ENCODE results near the gene PCDHGA5.
"Not testable (repeated sequence)": the region's sequence is repeated elsewhere in the genome, so short reads cannot be mapped to it uniquely, and the experiment has no call there.

The PCDHGA5 gene

DNA sequence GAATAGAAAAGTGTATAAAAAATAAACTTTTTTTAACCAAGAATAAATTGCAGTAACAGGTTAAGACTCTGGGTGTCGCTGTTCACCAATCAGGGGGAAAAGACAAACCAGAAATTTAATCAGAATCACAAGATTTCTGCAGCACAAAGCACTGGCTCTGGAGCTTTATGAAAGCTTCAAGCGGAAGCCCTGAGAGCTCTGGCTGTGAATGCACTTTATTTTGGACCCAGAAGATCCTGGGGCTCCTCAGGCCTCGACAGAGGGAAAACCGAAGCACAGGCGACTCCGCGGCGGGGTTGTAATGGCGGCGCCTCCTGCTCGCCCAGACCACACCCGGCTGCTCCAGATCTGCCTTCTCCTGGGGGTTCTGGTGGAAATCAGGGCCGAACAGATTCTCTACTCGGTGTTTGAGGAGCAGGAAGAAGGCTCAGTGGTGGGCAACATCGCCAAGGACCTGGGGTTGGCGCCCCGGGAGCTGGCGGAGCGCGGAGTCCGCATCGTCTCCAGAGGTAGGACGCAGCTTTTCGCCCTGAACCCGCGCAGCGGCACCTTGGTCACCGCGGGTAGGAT lies 9.0 kb upstream of the PCDHGA5 start, which contains the start of gene PCDHGA4:
PCDHGA4 (plus strand) TSS at position 122 of the 570 bp plus-strand sequence; CDS start at position 209, 87 bp downstream.
- DNase-seq = no peak

GRCh38 chr5:141355641-141356040 lies 8.3 kb upstream of the PCDHGA5 start:
- no peak for DNase-seq

GRCh38 chr5:141356133-141356532 lies 7.8 kb upstream of the PCDHGA5 start:
- DNase-seq = no peak

DNA sequence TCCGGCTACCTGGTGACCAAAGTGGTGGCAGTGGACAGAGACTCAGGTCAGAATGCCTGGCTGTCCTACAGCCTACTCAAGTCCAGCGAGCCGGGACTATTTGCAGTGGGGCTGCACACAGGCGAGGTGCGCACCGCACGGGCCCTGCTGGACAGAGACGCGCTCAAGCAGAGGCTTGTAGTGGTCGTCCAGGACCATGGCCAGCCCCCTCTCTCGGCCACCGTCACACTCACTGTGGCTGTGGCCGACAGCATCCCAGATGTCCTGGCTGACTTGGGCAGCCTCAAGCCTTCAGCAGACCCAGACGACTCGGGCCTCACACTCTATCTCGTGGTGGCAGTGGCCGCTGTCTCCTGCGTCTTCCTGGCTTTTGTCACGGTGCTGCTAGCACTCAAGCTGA lies 7.0 kb upstream of the PCDHGA5 start:
- DNase-seq = no peak

DNA sequence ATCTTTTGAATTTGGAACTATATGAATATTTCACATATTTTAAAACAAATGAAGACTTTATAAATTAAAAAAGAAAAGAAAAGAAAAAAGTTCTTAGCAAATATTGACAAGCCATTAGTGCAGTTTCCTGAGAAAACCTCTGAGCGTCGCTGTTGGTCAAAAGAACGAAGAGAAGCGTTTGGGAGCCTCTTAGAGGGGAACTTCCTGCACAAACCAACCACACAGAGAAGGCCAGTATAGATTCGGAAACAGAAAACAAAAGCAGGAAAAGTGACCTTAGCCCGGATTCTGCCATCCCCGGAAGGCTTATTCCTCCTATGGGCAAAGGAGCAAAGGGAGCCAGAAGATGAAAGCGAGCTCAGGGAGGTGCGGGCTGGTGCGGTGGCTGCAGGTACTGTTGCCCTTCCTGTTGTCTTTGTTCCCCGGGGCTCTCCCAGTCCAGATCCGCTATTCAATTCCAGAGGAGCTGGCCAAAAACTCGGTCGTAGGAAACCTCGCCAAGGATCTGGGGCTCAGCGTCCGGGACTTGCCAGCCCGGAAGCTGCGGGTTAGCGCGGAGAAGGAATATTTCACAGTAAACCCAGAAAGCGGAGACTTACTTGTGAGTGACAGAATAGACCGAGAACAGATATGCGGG lies 4.1 kb upstream of the PCDHGA5 start, which contains the start of gene PCDHGB2:
PCDHGB2 (plus strand) TSS at position 205 of the 637 bp plus-strand sequence; CDS start at position 347, 142 bp downstream.
- peak; percentile 2 to 49 for DNase-seq

GRCh38 chr5:141360685-141361084 lies 3.3 kb upstream of the PCDHGA5 start:
- no peak for DNase-seq

GRCh38 chr5:141362719-141363118 lies 1.2 kb upstream of the PCDHGA5 start:
- DNase-seq = no peak

DNA sequence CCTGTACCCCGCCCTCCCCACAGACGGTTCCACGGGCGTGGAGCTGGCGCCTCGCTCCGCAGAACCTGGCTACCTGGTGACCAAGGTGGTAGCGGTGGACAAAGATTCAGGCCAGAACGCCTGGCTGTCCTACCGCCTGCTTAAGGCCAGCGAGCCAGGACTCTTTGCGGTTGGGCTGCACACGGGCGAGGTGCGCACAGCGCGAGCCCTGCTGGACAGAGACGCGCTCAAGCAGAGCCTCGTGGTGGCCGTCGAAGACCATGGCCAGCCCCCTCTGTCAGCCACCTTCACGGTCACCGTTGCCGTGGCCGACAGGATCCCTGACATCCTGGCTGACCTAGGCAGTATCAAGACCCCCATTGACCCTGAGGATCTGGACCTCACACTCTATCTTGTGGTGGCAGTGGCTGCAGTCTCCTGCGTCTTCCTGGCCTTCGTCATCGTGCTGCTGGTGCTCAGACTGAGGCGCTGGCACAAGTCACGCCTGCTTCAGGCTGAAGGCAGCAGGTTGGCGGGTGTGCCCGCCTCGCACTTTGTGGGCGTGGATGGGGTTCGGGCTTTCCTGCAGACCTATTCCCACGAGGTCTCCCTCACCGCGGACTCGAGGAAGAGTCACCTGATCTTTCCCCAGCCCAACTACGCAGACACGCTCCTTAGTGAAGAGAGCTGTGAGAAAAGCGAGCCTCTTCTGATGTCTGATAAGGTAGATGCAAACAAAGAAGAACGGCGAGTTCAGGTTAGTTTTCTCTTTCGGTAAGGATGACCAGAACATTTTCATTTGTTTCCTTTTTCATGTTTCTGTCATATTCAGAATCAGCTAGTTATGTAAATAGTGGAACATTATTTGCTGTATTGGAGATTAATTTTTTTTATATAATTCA lies 2.3 kb downstream of the PCDHGA5 start:
- DNase-seq = no peak

DNA sequence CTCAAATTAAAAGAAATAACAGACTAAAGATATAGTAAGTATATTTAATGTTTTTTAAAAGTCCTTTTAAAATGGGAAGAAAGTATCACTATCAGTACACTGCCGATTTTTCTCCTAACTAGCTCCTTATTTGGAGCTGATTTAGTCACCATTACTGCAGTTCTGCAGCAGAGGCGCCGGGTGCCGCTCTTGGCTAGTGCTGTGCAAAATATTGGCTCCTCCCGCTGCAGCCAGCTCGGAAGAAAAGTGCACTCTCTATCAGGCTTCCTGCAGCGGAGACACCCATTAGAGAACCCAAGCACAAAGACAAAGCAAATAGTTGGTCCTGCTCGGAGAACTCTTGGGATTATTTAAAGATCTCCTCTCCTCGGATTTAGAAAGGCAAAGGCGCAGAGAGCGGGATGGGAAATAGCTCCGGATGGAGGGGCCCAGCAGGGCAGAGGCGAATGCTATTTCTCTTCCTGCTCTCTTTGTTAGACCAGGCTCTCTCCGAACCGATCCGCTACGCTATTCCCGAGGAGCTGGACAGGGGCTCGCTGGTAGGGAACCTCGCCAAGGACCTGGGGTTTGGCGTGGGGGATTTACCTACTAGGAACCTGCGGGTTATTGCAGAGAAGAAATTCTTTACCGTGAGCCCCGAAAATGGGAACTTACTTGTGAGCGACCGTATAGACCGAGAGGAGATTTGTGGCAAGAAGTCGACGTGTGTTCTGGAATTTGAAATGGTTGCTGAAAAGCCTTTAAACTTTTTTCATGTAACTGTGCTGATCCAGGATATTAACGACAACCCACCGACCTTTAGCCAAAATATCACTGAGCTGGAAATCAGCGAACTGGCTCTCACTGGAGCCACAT lies 6.3 kb downstream of the PCDHGA5 start, which contains the start of gene PCDHGB3:
PCDHGB3 (plus strand) TSS at position 249 of the 855 bp plus-strand sequence; CDS start at position 402, 153 bp downstream.
- no peak for DNase-seq

DNA sequence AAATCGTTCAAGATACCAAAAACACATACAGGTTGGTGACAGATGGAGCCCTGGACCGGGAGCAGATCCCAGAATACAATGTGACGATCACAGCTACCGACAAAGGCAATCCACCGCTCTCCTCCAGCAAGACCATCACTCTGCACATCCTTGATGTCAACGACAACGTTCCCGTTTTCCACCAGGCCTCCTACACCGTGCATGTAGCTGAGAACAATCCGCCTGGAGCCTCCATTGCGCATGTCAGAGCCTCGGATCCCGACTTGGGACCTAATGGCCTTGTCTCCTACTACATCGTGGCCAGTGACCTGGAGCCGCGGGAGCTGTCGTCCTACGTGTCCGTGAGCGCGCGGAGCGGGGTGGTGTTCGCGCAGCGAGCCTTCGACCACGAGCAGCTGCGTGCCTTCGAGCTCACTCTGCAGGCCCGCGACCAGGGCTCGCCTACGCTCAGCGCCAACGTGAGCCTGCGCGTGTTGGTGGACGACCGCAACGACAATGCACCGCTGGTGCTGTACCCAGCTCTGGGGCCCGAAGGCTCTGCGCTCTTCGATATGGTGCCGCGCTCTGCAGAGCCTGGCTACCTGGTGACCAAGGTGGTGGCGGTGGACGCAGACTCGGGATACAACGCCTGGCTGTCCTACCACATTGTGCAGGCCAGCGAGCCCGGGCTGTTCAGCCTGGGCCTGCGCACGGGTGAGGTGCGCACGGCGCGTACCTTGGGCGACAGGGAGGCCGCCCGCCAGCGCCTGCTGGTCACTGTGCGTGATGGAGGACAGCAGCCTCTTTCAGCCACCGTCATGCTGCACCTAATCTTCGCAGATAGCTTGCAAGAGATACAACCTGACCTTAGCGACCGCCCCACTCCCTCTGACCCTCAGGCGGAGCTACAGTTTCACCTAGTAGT lies 7.9 kb downstream of the PCDHGA5 start:
- no peak for DNase-seq

GRCh38 chr5:141373673-141374317 lies 9.8 kb downstream of the PCDHGA5 start, which contains the start of gene PCDHGA6:
Gene PCDHGA6 (plus strand): TSS chr5:141373891. CDS start chr5:141374084, 193 bp downstream.
- no peak for DNase-seq

DNA sequence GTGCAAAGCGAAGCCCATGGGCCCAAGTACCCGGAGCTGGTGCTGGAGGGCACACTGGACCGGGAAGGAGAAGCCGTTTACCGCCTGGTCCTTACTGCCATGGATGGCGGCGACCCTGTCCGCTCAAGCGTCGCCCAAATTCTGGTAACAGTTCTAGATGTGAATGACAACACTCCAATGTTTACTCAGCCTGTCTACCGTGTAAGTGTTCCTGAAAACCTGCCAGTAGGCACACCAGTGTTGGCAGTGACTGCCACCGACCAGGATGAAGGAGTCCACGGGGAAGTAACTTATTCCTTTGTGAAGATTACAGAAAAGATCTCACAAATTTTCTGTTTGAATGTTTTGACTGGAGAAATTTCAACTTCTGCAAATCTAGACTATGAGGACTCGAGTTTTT lies 10.7 kb downstream of the PCDHGA5 start:
- DNase-seq = no peak

GRCh38 chr5:141375444-141376155 lies 11.6 kb downstream of the PCDHGA5 start:
- peak in 1 of 2 experiments; percentile 14 for DNase-seq

DNA sequence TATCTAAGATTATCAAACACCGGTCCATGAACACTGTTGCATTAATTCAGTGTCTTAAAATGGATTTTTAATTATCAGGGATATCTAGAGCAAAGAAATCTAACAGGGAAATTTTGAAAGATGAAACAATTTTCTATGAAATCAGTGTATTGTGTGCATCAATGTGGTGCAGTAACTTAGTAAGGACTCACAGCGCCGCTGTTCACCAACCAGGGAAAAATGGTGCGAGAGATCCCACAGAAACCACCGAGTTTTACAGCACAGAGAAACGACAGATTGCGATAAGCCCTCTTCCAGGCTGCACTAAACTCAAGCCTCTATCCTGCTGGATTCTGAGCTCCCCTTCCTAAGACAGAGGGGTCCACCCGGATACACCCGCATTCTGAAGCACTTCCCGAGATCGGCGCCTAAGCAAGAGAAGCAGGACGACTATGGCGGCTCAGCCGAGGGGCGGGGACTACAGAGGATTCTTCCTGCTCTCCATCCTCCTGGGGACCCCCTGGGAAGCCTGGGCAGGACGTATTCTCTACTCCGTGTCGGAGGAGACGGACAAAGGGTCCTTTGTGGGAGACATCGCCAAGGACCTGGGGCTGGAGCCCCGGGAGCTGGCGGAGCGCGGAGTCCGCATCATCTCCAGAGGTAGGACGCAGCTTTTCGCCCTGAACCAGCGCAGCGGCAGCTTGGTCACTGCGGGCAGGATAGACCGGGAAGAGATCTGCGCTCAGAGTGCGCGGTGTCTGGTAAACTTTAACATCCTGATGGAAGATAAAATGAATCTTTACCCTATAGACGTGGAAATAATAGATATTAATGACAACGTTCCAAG lies 18.7 kb downstream of the PCDHGA5 start, which contains the start of gene PCDHGA7:
PCDHGA7 (plus strand) TSS at position 274 of the 826 bp plus-strand sequence; CDS start at position 432, 158 bp downstream.
- no peak for DNase-seq

- no peak for DNase-seq
Measured at GRCh38 chr5:141383345-141383744, 19.4 kb downstream of the PCDHGA5 start.

- no peak for DNase-seq
Measured at GRCh38 chr5:141384471-141385267, 20.7 kb downstream of the PCDHGA5 start.

DNA sequence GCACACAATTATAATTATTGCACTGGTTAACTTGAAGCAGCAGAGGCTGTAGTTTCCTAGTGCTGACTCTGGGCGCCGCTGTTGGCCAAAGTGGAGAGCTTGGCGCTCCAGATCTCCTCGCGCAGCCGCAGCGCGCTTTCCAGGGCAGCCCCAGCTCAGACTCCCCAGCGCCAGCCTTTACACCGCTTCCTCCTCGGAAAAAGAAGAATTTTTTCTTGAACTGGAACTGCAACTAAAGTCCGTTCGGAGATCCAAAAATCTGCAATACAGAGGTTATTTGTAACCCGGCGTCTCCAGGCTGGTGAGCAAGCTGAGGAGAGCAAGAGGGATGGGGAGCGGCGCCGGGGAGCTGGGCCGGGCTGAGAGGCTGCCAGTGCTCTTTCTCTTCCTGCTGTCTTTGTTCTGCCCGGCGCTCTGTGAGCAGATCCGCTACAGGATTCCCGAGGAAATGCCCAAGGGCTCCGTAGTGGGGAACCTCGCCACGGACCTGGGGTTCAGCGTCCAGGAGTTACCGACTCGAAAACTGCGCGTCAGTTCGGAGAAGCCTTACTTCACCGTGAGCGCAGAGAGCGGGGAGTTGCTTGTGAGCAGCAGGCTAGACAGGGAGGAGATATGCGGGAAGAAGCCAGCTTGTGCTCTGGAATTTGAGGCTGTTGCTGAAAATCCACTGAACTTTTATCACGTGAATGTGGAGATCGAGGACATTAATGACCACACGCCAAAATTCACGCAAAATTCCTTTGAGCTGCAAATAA lies 23.8 kb downstream of the PCDHGA5 start, which contains the start of gene PCDHGB4:
PCDHGB4 (plus strand) TSS at position 142 of the 755 bp plus-strand sequence; CDS start at position 329, 187 bp downstream.
- not testable (repeated sequence) for DNase-seq
